ENCODE measurements around the gene POLDIP2.

Gene POLDIP2

DNA sequence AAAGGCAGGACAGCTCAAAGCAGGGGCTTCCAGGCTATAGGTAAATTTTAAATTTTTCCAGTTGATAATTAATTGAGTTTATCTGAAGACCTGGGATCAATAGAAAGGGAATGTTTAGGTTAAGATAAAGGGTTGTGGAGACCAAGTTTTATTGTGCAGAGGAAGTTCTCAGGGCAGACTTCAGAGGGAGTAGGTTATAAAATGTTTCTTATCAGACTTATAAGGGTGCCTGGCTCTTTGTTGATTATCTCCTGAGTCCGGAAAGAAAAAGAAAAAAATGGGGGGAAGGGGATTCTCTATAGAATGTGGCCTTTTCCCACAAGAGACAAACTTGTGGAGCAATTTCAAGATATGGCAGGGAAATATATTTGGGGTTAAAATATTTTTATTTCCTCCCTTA, 32.8 kb upstream of the POLDIP2 start:
- DNase-seq = no peak

DNA sequence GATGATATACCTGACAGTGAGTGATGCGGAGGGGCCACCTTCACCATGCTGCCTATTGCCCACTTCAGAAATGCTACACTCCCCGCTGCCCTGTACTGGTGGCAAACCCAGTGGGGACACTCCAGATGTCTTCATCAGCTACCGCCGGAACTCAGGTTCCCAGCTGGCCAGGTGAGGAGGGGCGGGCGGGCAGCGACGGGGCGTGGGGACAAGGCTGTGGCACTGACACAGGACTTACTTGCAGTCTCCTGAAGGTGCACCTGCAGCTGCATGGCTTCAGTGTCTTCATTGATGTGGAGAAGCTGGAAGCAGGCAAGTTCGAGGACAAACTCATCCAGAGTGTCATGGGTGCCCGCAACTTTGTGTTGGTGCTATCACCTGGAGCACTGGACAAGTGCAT, 30.8 kb upstream of the POLDIP2 start:
- DNase-seq = no peak

- no peak for DNase-seq
Observed at GRCh38 chr17:28386391-28386790, 29.1 kb upstream of the POLDIP2 start.

GRCh38 chr17:28385406-28385805, 28.1 kb upstream of the POLDIP2 start:
- DNase-seq = no peak

GRCh38 chr17:28385037-28385400, 27.7 kb upstream of the POLDIP2 start:
- no peak for DNase-seq

GRCh38 chr17:28384281-28385036, 27.1 kb upstream of the POLDIP2 start:
- no peak for DNase-seq

- no peak for DNase-seq
Observed at GRCh38 chr17:28381141-28381825, 24.0 kb upstream of the POLDIP2 start.

- DNase-seq = no peak
Observed at GRCh38 chr17:28379814-28380801, 22.8 kb upstream of the POLDIP2 start.

GRCh38 chr17:28372945-28373274, 15.6 kb upstream of the POLDIP2 start:
- no peak for DNase-seq

DNA sequence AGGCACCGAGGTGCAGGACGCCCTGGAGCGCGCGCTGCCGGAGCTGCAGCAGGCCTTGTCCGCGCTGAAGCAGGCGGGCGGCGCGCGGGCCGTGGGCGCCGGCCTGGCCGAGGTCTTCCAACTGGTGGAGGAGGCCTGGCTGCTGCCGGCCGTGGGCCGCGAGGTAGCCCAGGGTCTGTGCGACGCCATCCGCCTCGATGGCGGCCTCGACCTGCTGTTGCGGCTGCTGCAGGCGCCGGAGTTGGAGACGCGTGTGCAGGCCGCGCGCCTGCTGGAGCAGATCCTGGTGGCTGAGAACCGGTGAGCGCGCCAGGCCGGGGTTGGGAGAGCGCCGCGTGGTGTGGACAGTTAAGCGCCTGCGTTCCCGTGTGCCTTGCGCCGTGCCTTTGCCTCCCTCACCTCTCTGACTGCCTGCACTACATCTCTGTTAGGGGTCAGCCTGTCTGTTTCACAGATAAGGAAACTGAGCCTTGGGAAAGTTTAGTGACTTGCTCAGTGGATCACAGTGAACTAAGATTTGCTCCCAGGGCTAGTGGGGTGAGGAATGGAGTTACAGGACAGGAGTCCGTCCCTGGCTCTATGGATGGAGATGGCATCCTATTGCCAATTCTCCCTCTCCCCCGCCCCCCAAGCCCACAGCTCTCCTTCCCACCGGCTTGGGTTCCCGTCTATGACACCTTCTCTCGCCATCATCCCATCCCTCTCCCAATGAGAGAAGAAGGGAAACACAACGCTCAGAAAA, 15.0 kb upstream of the POLDIP2 start:
- DNase-seq = no peak

GRCh38 chr17:28371245-28372202, 14.2 kb upstream of the POLDIP2 start, which contains the start of gene SARM1:
Gene SARM1 (plus strand): TSS chr17:28371694. CDS start chr17:28372033, 339 bp downstream.
- DNase-seq = peak; percentile 83

DNA sequence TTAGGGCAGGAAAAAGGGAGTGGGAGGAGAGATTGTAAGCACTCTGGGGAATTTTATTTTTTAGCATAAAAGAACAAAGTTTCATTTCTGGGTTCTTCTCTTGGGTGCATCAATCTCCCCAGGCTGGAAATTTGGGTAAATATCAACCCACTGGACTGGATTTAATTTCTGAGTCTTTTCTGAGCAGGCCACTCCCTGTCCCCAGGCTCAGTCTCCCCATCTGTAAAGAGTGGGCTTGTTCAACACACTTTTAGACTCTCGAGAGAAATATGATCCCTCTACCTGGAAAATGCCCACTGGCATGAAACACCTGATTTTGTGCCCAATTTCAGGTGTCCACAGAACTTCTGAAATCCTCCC, 13.4 kb upstream of the POLDIP2 start:
- DNase-seq = no peak

- no peak for DNase-seq
Observed at GRCh38 chr17:28370035-28370743, 12.9 kb upstream of the POLDIP2 start, which contains the start of gene VTN. Gene VTN (minus strand): TSS chr17:28370307. CDS start chr17:28370203, 104 bp downstream.

DNA sequence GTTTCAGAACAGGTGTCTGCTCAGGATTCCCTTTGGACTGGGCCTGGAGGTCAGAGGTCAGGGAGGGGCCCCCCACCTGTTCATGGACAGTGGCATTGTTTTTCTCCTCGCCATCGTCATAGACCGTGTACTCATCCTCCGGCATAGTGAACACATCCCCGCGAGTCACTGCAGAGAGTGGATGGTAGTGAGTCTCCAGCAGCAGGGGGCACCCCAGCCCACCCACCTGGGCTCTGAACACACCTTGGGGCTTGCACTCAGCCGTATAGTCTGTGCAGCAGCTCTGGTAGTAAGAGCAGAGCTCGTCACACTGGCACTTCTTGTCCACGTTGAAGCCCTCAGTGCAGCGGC, 12.3 kb upstream of the POLDIP2 start:
- no peak for DNase-seq

DNA sequence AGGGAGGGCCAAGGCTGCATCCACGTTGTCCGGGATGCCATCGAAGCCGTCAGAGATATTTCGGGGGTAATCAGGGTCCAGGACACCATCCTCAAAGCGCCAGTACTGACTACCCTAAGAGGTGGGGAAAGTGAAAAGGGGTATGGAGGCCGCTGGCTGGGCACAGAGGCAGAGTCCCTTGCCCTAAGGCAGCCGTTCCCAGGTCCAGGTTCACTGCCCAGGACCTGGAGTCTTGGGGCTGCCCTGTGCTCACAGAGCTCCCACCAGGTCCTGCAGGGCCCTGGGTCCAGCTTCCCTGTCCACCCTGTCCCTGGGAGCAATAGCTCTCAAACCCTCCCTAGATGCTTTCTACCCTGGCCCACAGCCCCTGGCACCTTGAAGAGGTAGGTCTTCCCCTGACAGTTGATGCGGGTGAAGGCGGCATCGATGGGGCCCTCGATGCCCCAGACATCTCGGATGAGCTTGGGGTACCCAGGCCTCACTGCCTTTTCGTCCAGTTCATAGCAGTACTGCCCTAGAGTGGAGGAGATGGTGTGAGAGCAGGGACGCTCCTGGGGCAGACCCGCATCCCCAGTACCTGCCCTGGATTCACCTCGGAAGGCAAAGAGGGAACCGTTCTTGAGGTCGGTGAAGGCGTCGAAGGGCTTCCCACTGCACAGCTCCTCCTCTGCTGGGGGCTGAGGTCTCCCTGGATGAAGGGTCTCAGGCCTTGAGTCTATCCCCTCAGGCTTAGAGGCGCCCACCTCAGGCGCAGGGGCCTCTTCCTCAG, 11.8 kb upstream of the POLDIP2 start:
- no peak for DNase-seq

DNA sequence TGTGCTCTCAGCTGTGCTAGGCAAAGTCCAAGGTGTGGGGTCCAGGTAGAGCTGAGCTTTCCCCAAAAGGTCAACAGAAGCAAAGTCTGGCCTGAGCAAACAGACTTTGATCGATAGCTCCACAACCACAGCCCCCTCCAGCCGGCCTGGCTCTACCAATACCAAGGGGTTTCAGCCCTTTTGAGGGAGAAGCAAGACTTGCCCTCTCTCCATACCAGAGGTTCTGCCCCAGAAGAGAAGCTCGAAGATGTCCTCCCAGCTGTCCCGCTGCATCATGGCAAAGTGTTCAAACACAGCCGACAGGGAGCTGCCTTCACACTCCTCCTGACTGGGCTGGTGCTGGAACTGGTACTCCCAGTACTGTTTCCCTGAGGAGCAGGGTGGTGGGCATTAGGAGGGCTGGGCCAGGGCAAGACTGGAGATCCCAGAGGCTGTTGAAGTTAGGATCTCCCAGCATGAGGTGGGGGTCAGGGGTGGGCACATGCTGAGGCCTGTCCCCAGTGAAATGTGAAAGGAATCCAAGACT, 11.0 kb upstream of the POLDIP2 start:
- no peak for DNase-seq

- no peak for DNase-seq
Observed at GRCh38 chr17:28367641-28368305, 10.4 kb upstream of the POLDIP2 start.

DNA sequence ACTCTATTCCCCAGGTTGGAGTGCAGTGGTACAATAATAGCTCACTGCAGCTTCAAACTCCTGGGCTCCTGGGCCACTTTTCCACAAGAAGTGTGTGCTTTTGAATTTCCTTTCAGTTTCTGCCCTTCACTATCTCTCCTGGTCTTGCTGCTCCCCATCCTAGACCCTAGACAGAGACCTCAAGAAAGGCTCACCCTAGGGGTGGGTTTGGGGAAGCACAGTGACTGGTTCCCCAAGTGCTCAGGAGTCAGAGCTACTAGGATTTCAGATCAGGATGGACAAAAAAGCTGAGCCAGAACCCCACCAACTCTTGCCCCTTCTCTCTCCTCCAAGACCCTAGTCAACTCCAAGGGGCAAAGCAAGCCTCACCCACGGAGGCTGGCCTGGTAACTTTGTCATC, 9.3 kb upstream of the POLDIP2 start:
- DNase-seq = no peak

DNA sequence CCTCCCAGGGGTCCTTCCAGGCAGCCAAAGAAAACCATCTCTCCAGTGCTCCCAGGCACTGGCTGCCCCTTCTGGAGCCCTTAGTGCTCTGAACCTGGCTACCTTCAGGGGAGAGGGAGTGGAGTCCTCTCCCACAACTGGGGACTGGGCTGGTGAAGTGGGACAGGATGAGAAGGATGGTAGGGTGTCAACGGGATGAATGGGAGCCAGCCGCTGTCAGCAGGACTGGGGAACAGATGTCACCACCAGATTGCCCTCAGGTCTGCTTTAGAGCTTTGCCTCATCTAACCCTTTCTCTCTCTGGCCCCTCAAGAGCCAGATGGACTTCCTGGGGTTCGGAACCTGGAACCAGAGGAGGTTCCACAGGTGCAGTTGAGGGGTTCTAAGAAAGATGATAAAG, 8.2 kb upstream of the POLDIP2 start:
- DNase-seq = no peak

Data from NCI-H2227 treated with DMSO at 0.1 percent for 48 hours (cell line).